ENCODE results near the gene CBX6.

DNA sequence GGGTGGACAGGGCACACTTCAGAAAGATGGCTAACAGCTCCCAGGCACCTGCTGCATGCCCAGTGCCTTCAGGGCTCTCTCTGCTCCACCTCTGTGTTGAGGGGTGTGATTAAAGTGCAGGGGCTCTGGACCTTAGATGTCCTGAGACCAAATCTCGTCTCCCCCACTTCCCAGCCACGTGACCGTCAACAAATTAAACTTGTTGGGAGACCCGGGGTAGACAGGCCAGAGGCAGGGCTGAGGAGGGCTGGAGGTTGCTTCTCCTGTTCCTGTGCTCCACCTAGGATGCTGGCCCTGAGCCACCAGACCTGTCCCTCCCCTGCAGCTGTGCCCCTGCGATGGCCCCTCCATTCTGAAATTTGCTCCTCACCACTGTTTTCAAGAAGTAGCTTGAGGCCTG, 45.2 kb downstream of the CBX6 start:
- TF ChIP-seq, protein P1, sequence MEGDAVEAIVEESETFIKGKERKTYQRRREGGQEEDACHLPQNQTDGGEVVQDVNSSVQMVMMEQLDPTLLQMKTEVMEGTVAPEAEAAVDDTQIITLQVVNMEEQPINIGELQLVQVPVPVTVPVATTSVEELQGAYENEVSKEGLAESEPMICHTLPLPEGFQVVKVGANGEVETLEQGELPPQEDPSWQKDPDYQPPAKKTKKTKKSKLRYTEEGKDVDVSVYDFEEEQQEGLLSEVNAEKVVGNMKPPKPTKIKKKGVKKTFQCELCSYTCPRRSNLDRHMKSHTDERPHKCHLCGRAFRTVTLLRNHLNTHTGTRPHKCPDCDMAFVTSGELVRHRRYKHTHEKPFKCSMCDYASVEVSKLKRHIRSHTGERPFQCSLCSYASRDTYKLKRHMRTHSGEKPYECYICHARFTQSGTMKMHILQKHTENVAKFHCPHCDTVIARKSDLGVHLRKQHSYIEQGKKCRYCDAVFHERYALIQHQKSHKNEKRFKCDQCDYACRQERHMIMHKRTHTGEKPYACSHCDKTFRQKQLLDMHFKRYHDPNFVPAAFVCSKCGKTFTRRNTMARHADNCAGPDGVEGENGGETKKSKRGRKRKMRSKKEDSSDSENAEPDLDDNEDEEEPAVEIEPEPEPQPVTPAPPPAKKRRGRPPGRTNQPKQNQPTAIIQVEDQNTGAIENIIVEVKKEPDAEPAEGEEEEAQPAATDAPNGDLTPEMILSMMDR (conservative IDR thresholded peaks at IDR 0.05; ENCODE audit: low read length) = no peak
- no peak for TF ChIP-seq EZH2phosphoT487 (IDR thresholded peaks at IDR 0.05; ENCODE audit: borderline replicate concordance, low read depth, low read length)

Data from OCI-LY7 (cell line).